Liver (tissue), 9 donors: ENCODE data around the gene RNF41. TPM values are rescaled to one million over a fixed set of nuclear protein-coding genes. Genes with fewer than 3 reads are reported as not detected.

Source experiments
- DNase-seq: peaks from one replicate; pipeline ENCODE4 v3.0.0-alpha.2; 2017; ENCODE audit warnings: low spot score
- H3K27ac ChIP-seq, 2 donors: one replicate each; pipeline ENCODE4 v1.7.0; 2013; ENCODE audit warnings: inconsistent platforms in 2 of 2, low read length in 2 of 2, control low read depth in 1 of 2, low read depth in 1 of 2, mild to moderate bottlenecking in 1 of 2
- H3K27me3 ChIP-seq, 4 donors: one replicate each; pipeline versions ENCODE4 v1.6.1 to v1.7.0; 2013; ENCODE audit warnings: low read length in 3 of 4, inconsistent platforms in 1 of 4, mild to moderate bottlenecking in 1 of 4, moderate library complexity in 1 of 4; ENCODE audit not compliant: control insufficient read depth in 4 of 4, insufficient read depth in 4 of 4
- H3K36me3 ChIP-seq, 4 donors: one replicate each; pipeline versions ENCODE4 v1.6.1 to v1.7.0; 2013; ENCODE audit warnings: low read length in 3 of 4, mild to moderate bottlenecking in 3 of 4, low read depth in 1 of 4, moderate library complexity in 1 of 4; ENCODE audit not compliant: control insufficient read depth in 4 of 4, insufficient read depth in 3 of 4
- H3K4me1 ChIP-seq, 4 donors: one replicate each; pipeline versions ENCODE4 v1.6.1 to v1.7.0; 2013; ENCODE audit warnings: low read length in 3 of 4, mild to moderate bottlenecking in 3 of 4, moderate library complexity in 1 of 4; ENCODE audit not compliant: control insufficient read depth in 4 of 4, insufficient read depth in 4 of 4
- H3K4me3 ChIP-seq, 3 donors: one replicate each; pipeline versions ENCODE4 v1.6.1 to v1.7.0; 2013; ENCODE audit warnings: low read length in 3 of 3, control low read depth in 1 of 3, low read depth in 1 of 3, mild to moderate bottlenecking in 1 of 3
- H3K9ac ChIP-seq, 2 donors: one replicate each; pipeline ENCODE4 v1.7.0; 2013; ENCODE audit warnings: low read length in 2 of 2, mild to moderate bottlenecking in 2 of 2, moderate library complexity in 2 of 2, control low read depth in 1 of 2, low read depth in 1 of 2
- H3K9me3 ChIP-seq, 4 donors: one replicate each; pipeline versions ENCODE4 v1.6.1 to v1.7.0; 2013; ENCODE audit warnings: low read length in 3 of 4; ENCODE audit not compliant: control insufficient read depth in 4 of 4
- EGR1 ChIP-seq, 2 donors: IDR thresholded peaks; 2 replicates each; pipeline ENCODE4 v1.6.1; 2016 to 2018; ENCODE audit warnings: antibody characterized with exemption in 2 of 2, low read depth in 2 of 2
- FOXA1 ChIP-seq: IDR thresholded peaks from 2 replicates; pipeline ENCODE4 v1.6.1; 2016; ENCODE audit warnings: antibody characterized with exemption
- HNF4A ChIP-seq, 2 donors: conservative IDR thresholded peaks; 2 replicates each; pipeline ENCODE4 v1.6.1; 2016; ENCODE audit warnings: antibody characterized with exemption in 2 of 2, mild to moderate bottlenecking in 2 of 2
- HNF4G ChIP-seq: IDR thresholded peaks from 2 replicates; pipeline ENCODE4 v1.6.1; 2016; ENCODE audit warnings: antibody characterized with exemption
- JUND ChIP-seq, 2 donors: IDR thresholded peaks; 2 replicates each; pipeline ENCODE4 v1.6.1; 2016; ENCODE audit warnings: antibody characterized with exemption in 2 of 2
- NR2F2 ChIP-seq: IDR thresholded peaks from 2 replicates; pipeline ENCODE4 v1.6.1; 2016; ENCODE audit warnings: antibody characterized with exemption
- SP1 ChIP-seq: IDR thresholded peaks from 2 replicates; pipeline ENCODE4 v1.6.1; 2018; ENCODE audit warnings: antibody characterized with exemption, mild to moderate bottlenecking
- TAF1 ChIP-seq: conservative IDR thresholded peaks from 2 replicates; pipeline ENCODE4 v1.6.1; 2016; ENCODE audit warnings: antibody characterized with exemption, mild to moderate bottlenecking
- YY1 ChIP-seq: IDR thresholded peaks from 2 replicates; pipeline ENCODE4 v1.6.1; 2016; ENCODE audit warnings: antibody characterized with exemption, mild to moderate bottlenecking
- WGBS: extraction: QIAGEN DNeasy Blood & Tissue Kit; methylation state at CpG from one replicate; pipeline ENCODE4 v1.1.7; 2013; 5-methylcytosine and 5-hydroxymethylcytosine counted together
- polyA plus RNA-seq, 2 donors: library from polyadenylated mRNA; stranded (reverse) in 1 of 2; unstranded in 1 of 2; fragments of 200-250 nt in 1 of 2; fragments of >200 nt in 1 of 2; fragmentation: Nextera tagmentation in 1 of 2; extraction: Ambion mirVana in 1 of 2; gene quantifications; one replicate each; pipeline versions ENCODE4 v1.2.1 to v1.2.3, GENCODE V29; 2013 to 2015
- total RNA-seq, 2 donors: library from RNA; depleted of rRNA; stranded (reverse); fragments of >200 nt; gene quantifications; one replicate each; pipeline ENCODE4 v1.2.3, GENCODE V29; 2014
- TF ChIP-seq, protein P1 (sequence below): IDR thresholded peaks from 2 replicates; pipeline ENCODE4 v1.6.1; 2016; ENCODE audit warnings: antibody characterized with exemption
- TF ChIP-seq, protein P2 (sequence below): IDR thresholded peaks from 2 replicates; pipeline ENCODE4 v1.6.1; 2016; ENCODE audit warnings: antibody characterized with exemption, mild to moderate bottlenecking
- TF ChIP-seq, protein P3 (sequence below): fragments of 150-350 bp; IDR thresholded peaks from 2 replicates; pipeline ENCODE4 v1.5.1; 2017; ENCODE audit warnings: improper control_type of control experiment, low read depth, low read length; ENCODE audit not compliant: missing input control
- donor health status: healthy.
- donor health status: healthy.
- donor health status: healthy.
- donor health status: healthy.
- donor health status: healthy.

Gene RNF41
- total and polyA plus RNA-seq, 4 donors: 7.6 to 31.8 (median 16.8) TPM

DNA sequence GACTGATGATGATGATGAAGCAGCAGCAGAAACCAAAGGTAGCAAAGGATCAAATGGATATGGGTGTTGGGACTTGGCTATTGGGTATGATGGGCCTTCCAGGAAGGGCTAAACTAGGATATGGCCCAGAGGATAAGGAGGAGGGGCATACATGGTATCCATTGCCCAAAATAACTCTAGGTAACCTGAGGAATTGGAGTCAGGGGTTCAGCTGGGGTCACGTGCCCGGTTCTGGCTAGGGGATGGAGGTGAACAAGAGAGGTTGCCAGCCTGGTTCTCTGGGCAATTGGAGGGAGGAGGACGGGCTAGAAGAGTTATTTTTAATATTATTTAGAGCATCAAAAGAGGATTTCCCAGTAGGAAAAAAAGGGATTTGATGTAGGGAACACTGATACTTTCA lies 39.2 kb upstream of the RNF41 start:
- Histone ChIP-seq H3K36me3 (peaks cover 0 to under 1% (median 0%) of the 10 kb centered on the region in 4 donors), H3K27me3 (no peaks in the 10 kb centered on the region), H3K4me1 (peaks cover 1 to 23% (median 15%) of the 10 kb centered on the region in 4 donors), H3K9ac (no peak overlapping the region), H3K4me3 (no peak overlapping the region), H3K9me3 (no peaks in the 10 kb centered on the region), H3K27ac (no peak overlapping the region)
- no peak for TF ChIP-seq TAF1
- 80% methylated on average over 3 of the region's 3 CpGs for WGBS
- no peak for DNase-seq

DNA sequence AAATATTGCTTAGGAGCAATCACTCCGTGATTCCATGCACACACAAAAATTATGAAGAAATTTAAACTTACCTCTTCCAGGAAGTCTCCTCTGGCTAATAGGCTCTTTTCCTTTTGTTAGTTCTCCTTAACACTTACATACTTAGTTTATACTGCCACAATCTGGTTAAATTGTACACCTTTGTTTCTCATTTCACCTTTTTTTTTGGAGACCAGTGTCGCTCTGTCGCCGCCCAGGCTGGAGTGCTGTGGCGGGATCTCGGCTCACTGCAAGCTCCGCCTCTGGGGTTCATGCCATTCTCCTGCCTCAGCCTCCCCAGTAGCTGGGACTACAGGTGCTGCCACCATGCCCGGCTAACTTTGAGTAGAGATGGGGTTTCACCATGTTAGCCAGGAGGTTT lies 38.7 kb upstream of the RNF41 start:
- H3K27me3 ChIP-seq: no peaks in the 10 kb centered on the region
- DNase-seq: no peak
- no peak for TF ChIP-seq HNF4A (conservative IDR thresholded peaks at IDR 0.05)
- no peak for TF ChIP-seq TAF1
- TF ChIP-seq EGR1 (IDR thresholded peaks at IDR 0.05; ENCODE audit: low read depth in 2 of 2): no peak
- TF ChIP-seq, protein P1, sequence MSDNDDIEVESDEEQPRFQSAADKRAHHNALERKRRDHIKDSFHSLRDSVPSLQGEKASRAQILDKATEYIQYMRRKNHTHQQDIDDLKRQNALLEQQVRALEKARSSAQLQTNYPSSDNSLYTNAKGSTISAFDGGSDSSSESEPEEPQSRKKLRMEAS: no peak
- TF ChIP-seq HNF4G: no peak
- TF ChIP-seq NR2F2: no peak
- no peak for TF ChIP-seq FOXA1
- no peak for TF ChIP-seq JUND (IDR thresholded peaks at IDR 0.05)
- TF ChIP-seq, protein P2, sequence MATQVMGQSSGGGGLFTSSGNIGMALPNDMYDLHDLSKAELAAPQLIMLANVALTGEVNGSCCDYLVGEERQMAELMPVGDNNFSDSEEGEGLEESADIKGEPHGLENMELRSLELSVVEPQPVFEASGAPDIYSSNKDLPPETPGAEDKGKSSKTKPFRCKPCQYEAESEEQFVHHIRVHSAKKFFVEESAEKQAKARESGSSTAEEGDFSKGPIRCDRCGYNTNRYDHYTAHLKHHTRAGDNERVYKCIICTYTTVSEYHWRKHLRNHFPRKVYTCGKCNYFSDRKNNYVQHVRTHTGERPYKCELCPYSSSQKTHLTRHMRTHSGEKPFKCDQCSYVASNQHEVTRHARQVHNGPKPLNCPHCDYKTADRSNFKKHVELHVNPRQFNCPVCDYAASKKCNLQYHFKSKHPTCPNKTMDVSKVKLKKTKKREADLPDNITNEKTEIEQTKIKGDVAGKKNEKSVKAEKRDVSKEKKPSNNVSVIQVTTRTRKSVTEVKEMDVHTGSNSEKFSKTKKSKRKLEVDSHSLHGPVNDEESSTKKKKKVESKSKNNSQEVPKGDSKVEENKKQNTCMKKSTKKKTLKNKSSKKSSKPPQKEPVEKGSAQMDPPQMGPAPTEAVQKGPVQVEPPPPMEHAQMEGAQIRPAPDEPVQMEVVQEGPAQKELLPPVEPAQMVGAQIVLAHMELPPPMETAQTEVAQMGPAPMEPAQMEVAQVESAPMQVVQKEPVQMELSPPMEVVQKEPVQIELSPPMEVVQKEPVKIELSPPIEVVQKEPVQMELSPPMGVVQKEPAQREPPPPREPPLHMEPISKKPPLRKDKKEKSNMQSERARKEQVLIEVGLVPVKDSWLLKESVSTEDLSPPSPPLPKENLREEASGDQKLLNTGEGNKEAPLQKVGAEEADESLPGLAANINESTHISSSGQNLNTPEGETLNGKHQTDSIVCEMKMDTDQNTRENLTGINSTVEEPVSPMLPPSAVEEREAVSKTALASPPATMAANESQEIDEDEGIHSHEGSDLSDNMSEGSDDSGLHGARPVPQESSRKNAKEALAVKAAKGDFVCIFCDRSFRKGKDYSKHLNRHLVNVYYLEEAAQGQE: no peak
- TF ChIP-seq SP1: no peak
- TF ChIP-seq, protein P3, sequence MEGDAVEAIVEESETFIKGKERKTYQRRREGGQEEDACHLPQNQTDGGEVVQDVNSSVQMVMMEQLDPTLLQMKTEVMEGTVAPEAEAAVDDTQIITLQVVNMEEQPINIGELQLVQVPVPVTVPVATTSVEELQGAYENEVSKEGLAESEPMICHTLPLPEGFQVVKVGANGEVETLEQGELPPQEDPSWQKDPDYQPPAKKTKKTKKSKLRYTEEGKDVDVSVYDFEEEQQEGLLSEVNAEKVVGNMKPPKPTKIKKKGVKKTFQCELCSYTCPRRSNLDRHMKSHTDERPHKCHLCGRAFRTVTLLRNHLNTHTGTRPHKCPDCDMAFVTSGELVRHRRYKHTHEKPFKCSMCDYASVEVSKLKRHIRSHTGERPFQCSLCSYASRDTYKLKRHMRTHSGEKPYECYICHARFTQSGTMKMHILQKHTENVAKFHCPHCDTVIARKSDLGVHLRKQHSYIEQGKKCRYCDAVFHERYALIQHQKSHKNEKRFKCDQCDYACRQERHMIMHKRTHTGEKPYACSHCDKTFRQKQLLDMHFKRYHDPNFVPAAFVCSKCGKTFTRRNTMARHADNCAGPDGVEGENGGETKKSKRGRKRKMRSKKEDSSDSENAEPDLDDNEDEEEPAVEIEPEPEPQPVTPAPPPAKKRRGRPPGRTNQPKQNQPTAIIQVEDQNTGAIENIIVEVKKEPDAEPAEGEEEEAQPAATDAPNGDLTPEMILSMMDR: no peak
- TF ChIP-seq YY1: no peak
- no peak overlapping the region for H3K9ac ChIP-seq
- WGBS: 95% methylated on average over 8 of the region's 8 CpGs
- H3K4me1 ChIP-seq: peaks cover 1 to 20% (median 15%) of the 10 kb centered on the region in 4 donors
- no peak overlapping the region for H3K27ac ChIP-seq
- H3K36me3 ChIP-seq: peaks cover 0 to 4% (median 2%) of the 10 kb centered on the region in 4 donors
- H3K4me3 ChIP-seq: no peak overlapping the region
- no peaks in the 10 kb centered on the region for H3K9me3 ChIP-seq

DNA sequence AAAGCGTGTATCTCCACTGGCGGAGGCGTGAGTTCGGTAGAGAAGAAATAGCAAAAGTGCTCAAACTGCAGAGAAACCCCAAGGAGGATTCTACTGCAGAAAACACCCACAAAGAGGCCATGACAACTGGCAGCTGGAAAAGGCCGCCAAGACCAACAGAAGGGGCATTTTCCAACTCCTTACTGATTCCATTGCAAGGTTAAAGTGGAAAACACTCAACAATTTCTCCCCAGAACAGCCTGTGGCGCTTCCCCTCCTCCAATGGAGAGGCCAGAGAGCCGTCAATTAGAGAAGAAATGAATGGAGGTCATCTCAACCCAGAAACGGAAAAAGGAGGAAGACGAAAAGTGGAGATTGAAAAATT lies 37.1 kb upstream of the RNF41 start:
- no peaks in the 10 kb centered on the region for H3K27me3 ChIP-seq
- H3K4me3 ChIP-seq: peak overlapping the region in 2 of 3 donors; percentile 81 to 83
- peak overlapping the region; percentile 42 to 69 for H3K9ac ChIP-seq
- H3K4me1 ChIP-seq: peaks cover 1 to 20% (median 15%) of the 10 kb centered on the region in 4 donors
- peak overlapping the region; percentile 63 to 66 for H3K27ac ChIP-seq
- no peak for DNase-seq
- no peaks in the 10 kb centered on the region for H3K9me3 ChIP-seq
- peaks cover 4 to 16% (median 7%) of the 10 kb centered on the region in 4 donors for H3K36me3 ChIP-seq
- TF ChIP-seq YY1: peak; percentile 35
- TF ChIP-seq HNF4A (conservative IDR thresholded peaks at IDR 0.05): no peak
- TF ChIP-seq, protein P1: no peak
- no peak for TF ChIP-seq SP1
- WGBS: 11% methylated on average over 9 of the region's 9 CpGs
